Large intestine (tissue), 3 donors: ENCODE measurements around the gene LFNG. TPM values are rescaled to one million over a fixed set of nuclear protein-coding genes. Genes with fewer than 3 reads are reported as not detected.

Experiments used
- DNase-seq, 2 donors: peaks; one replicate each; pipeline versions ENCODE4 v3.0.0 to v3.0.0-alpha.2; 2013
- H3K27ac ChIP-seq: one replicate; pipeline ENCODE4 v1.5.1; 2013; ENCODE audit warnings: low read length
- H3K27me3 ChIP-seq: 2 replicates; pipeline ENCODE4 v1.6.1; 2013; ENCODE audit warnings: low read length; ENCODE audit not compliant: control insufficient read depth, insufficient read depth
- H3K36me3 ChIP-seq: 2 replicates; pipeline ENCODE4 v1.6.1; 2013; ENCODE audit warnings: low read length; ENCODE audit not compliant: control insufficient read depth, insufficient read depth
- H3K4me1 ChIP-seq: one replicate; pipeline ENCODE4 v1.6.1; 2013; ENCODE audit warnings: low read length; ENCODE audit not compliant: control insufficient read depth, insufficient read depth
- H3K4me3 ChIP-seq: one replicate; pipeline ENCODE4 v1.5.1; 2013; ENCODE audit warnings: low read length
- H3K9me3 ChIP-seq: one replicate; pipeline ENCODE4 v1.6.1; 2013; ENCODE audit warnings: mild to moderate bottlenecking, low read depth, low read length, moderate library complexity; ENCODE audit not compliant: control insufficient read depth
- WGBS: methylation state at CpG from one replicate; pipeline ENCODE4 v1.1.5; 2013; ENCODE audit warnings: low lambda C conversion rate; ENCODE audit not compliant: insufficient coverage; 5-methylcytosine and 5-hydroxymethylcytosine counted together
- polyA plus RNA-seq: library from polyadenylated mRNA; unstranded; fragments of 120-200 nt; gene quantifications from one replicate; pipeline ENCODE4 v1.2.1, GENCODE V29; 2013

LFNG gene
- polyA plus RNA-seq, 1 donor = 27.3 TPM

- Histone ChIP-seq H3K36me3 (peaks cover 33% of the 10 kb centered on the region), H3K4me1 (peaks cover 86% of the 10 kb centered on the region), H3K27me3 (peaks cover 6% of the 10 kb centered on the region), H3K9me3 (peaks cover 6% of the 10 kb centered on the region), H3K4me3 (no peak overlapping the region), H3K27ac (peak overlapping the region; percentile 99)
- whole genome bisulfite sequencing = no CpG with 5 or more reads among the region's 53 CpGs
- DNase-seq = peak in 1 of 2 donors; percentile 38
Measured at GRCh38 chr7:2524808-2525657, 5.5 kb downstream of the LFNG start.

GRCh38 chr7:2525658-2526630 lies 6.4 kb downstream of the LFNG start:
- Histone ChIP-seq H3K9me3 (peaks cover 6% of the 10 kb centered on the region), H3K4me1 (peaks cover 93% of the 10 kb centered on the region), H3K27ac (peak overlapping the region; percentile 19), H3K27me3 (peaks cover 6% of the 10 kb centered on the region), H3K4me3 (no peak overlapping the region), H3K36me3 (peaks cover 33% of the 10 kb centered on the region)
- no CpG with 5 or more reads among the region's 36 CpGs for WGBS
- peak in 1 of 2 donors; percentile 52 for DNase-seq

GRCh38 chr7:2526659-2527504 lies 7.3 kb downstream of the LFNG start:
- Histone ChIP-seq H3K4me3 (no peak overlapping the region), H3K4me1 (peaks cover 90% of the 10 kb centered on the region), H3K27ac (peak overlapping the region; percentile 39), H3K9me3 (peaks cover 6% of the 10 kb centered on the region), H3K36me3 (peaks cover 33% of the 10 kb centered on the region), H3K27me3 (peaks cover 3% of the 10 kb centered on the region)
- WGBS = no CpG with 5 or more reads among the region's 40 CpGs
- peak in 1 of 2 donors; percentile 26 for DNase-seq

GRCh38 chr7:2527505-2528467 lies 8.2 kb downstream of the LFNG start:
- Histone ChIP-seq H3K4me3 (no peak overlapping the region), H3K27ac (peak overlapping the region; percentile 39), H3K27me3 (no peaks in the 10 kb centered on the region), H3K4me1 (peaks cover 84% of the 10 kb centered on the region), H3K9me3 (peaks cover 6% of the 10 kb centered on the region), H3K36me3 (peaks cover 33% of the 10 kb centered on the region)
- peak in 1 of 2 donors; percentile 73 for DNase-seq
- no CpG with 5 or more reads among the region's 17 CpGs for WGBS

- no peak overlapping the region for H3K4me3 ChIP-seq
- H3K27ac ChIP-seq = no peak overlapping the region
- WGBS = no CpG with 5 or more reads among the region's 18 CpGs
- peaks cover 33% of the 10 kb centered on the region for H3K36me3 ChIP-seq
- H3K4me1 ChIP-seq = peaks cover 77% of the 10 kb centered on the region
- no peaks in the 10 kb centered on the region for H3K27me3 ChIP-seq
- no peak for DNase-seq
- H3K9me3 ChIP-seq = peaks cover 6% of the 10 kb centered on the region
Measured at GRCh38 chr7:2528481-2529095, 9.0 kb downstream of the LFNG start.

GRCh38 chr7:2529161-2530070 lies 9.8 kb downstream of the LFNG start:
- Histone ChIP-seq H3K27me3 (no peaks in the 10 kb centered on the region), H3K4me1 (peaks cover 69% of the 10 kb centered on the region), H3K27ac (peak overlapping the region; percentile 16), H3K9me3 (peaks cover 6% of the 10 kb centered on the region), H3K4me3 (no peak overlapping the region), H3K36me3 (peaks cover 33% of the 10 kb centered on the region)
- peak; percentile 77 to 87 for DNase-seq
- no CpG with 5 or more reads among the region's 30 CpGs for WGBS

GRCh38 chr7:2530071-2530987 lies 10.8 kb downstream of the LFNG start:
- peaks cover 60% of the 10 kb centered on the region for H3K4me1 ChIP-seq
- WGBS = no CpG with 5 or more reads among the region's 16 CpGs
- H3K4me3 ChIP-seq = no peak overlapping the region
- peaks cover 3% of the 10 kb centered on the region for H3K9me3 ChIP-seq
- peaks cover 32% of the 10 kb centered on the region for H3K36me3 ChIP-seq
- peak overlapping the region; percentile 30 for H3K27ac ChIP-seq
- no peaks in the 10 kb centered on the region for H3K27me3 ChIP-seq
- DNase-seq = peak in 1 of 2 donors; percentile 66
